NK-92 treated with Interleukin-12 subunit alpha and Interleukin-12 subunit beta, amount 100 ng/mL, for 24 hours (cell line): ENCODE measurements around the gene TTLL10.

Experiments used
- DNase-seq: peaks from one replicate; lab custom pipeline; 2025; lab: John Stamatoyannopoulos, UW

TTLL10 gene

DNA sequence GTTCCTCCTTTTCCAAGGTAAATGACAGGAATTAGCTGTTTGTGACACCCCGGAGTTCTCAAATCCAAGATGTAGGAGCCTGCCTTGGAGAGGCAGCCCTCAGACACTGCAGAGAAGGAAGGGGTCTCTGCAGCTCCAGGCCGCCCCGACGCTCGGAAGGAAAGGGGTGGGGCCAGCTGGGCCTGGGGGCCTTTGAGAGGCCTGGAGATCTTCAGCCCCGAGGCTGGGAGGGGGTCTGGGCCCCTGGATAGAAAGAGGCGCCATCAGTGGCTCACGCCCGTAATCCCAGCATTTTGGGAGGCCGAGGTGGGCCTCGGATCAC, 33.9 kb downstream of the TTLL10 start:
- no peak for DNase-seq

DNA sequence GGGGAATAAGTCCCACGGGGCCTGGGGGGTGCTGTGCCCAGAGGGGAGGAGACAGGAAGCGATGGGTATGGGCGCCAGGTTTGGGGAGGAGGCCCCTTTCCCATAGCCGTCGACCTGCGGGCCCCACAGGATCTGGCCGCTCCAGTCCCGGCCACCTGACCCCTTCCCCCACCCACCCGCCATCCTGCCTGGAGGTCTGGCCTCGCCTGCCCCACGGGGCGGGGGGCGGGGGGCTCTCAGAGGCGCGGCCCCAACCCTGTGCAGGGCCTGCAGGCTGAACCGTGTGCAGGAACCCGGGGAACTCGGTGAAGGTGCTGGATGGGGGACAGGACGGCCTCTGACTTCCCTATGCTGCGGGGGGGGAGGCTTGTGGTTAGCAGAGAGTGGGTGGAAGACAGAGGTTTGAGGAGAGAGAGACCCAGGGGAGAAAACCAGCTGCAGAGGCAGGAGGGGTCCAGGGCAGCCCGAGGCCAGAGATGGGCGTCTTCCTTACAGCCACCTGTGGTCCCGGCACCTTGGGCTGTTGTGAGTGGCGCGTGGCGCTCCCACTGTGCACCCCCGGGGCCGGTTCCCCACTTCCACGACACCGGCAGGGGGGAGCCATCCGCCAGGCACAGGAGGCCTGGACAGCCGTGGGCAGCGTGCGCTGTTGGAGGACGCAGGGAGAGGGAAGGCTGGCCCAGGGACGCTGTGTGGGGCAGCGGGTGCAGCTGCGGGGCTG, 35.2 kb downstream of the TTLL10 start:
- DNase-seq: no peak

DNA sequence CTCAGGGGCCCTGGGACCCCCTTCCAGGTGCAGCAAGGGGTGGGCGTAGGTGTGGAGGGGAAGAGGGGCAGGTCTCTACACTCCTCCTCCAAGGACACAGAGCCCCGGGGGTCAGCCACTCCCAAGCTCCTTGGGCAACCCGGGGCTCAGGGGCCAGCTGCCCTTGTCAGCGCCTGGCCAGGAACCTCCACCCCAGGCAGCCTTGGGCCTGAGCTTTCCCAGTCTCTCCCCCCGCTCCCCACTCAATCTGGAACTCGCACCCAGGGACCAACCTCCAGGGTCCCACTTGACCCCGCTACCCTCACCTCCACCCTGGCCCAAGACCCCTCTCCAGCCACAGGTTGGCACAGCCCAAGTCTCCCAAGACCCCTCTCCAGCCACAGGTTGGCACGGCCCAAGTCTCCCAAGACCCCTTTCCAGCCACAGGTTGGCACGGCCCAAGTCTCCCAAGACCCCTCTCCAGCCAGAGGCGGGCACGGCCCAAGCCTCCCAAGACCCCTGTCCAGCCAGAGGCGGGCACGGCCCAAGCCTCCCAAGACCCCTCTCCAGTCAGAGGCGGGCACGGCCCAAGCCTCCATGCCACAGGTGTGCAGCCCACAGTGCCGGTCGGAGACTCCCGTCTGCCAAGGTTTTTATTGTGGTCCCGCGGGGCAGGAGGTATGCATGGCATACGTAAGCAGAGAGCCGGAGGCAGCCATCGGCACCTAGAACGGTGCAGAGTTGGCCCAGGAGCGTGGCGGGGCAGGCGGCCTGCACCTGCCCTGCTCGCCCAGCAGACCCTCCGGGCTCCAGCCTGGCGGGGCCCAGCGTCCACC, 37.3 kb downstream of the TTLL10 start:
- no peak for DNase-seq

DNA sequence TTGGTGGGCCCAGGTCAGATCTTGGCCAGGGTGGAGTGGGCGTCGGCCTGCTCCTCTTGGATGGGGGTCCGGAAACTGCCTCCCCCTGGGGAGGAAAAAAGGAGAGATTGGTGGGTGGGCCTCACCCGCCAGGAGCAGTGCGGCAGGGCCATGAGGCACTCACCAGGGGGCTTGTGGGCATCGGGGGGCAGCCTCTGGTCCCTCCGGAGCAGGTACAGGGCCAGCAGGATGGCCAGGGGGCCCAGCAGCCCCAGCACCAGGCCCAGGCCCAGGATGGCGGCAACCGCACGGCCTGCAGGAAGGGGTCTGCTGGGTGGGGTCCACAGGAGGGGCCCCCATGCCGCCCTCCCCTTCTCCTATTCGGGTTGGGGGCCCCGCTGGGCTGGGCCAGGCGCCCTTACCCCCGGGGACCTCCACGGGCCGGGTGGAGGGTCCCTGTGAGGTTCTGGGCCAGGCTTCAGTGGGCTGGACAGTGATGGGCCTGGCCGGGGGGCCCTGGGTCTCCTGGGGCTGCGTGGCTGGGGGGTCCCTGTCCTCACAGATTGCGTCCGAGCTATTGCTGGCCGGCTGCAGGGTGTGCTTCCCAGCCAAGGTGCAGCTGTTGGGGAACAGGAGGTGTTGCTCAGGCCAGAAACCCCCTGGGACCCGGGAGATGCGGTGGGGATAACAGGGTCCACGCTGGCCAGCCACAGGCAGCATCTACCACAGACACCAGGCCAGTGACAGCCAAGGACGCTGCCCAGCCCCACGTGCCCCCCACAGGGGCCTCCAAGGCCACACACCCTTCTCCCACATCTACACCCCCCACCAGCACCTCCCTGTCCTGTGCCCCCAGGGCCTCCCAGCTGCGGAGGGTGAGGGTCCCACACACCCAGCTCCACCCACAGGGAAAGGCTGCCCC, 38.1 kb downstream of the TTLL10 start:
- no peak for DNase-seq

DNA sequence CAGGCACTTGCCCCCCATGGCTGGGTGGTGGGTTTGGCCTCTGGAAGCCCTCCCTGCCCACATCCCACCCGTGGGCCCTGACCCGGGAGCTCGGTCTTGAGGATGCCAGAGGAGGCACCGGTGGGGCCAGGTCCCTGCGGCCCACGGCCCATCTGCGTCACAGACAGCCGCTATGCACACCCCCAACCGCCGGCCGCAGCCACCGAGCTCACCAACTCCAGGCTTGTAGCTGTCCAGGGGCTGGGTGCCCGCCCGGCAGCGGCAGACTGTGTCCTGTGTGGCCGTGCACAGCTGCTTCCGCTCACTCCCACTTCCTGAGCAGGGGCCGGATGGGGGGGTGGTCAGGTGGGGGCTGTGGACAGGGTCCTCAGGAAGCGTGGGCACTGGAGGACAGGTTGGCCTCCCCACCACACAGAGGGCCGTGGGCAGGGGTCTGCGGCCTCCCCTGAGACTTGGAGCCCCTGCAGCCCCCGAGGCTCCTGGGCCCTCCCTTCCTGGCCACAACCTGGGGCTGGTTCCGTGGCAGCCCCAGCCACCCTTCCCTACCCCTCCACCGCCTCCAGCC, 39.2 kb downstream of the TTLL10 start:
- peak; percentile 56 for DNase-seq

DNA sequence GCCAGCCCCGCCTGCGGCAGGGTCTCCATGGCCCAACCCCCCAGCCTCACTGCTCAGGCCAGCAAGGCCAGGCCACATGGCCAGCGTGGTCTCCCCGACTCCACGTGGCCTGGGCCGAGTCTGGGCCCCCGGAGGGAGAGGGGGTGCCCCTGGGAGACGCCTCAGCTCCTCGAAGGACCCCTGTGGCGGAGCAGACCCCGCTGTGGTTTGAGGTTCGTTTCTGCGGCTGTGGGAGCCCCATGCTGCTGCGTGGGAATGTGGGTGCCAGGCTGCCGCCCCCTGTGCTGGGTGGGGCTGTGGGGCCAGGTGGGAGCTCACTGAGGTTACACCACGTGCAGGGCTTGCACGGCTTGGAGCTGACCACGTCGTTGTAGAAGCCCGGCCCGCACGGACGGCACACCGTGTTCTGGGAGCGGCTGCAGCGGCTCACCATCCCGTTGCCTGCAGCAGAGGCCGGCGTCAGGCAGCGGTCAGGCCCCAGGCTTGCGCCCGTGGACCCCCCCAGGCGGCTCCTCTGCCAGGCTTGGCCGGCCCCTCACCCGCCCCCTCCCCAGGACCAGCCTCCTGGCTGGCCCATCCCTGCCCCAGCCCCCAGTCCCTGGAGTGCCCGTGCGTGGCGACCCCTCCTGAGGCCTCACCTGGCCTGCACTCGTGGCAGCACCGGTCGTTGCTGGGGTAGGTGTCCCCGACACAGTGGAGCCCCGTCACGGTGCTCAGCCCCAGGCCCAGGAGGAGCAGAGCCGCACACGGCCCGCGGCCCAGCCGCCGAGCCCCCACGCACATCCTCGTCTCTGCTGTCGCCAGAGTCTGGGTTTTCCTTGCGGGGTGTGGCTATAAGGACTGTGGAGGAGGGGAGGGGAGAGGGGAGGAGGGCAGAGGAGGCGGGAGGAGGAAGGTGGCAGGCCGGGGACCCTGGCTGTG, 39.9 kb downstream of the TTLL10 start, which contains the start of gene TNFRSF4:
Gene TNFRSF4, minus strand, starts transcription at position 809 of the 921 bp plus-strand sequence. Its CDS starts 26 bp downstream, at position 783.
- no peak for DNase-seq

DNA sequence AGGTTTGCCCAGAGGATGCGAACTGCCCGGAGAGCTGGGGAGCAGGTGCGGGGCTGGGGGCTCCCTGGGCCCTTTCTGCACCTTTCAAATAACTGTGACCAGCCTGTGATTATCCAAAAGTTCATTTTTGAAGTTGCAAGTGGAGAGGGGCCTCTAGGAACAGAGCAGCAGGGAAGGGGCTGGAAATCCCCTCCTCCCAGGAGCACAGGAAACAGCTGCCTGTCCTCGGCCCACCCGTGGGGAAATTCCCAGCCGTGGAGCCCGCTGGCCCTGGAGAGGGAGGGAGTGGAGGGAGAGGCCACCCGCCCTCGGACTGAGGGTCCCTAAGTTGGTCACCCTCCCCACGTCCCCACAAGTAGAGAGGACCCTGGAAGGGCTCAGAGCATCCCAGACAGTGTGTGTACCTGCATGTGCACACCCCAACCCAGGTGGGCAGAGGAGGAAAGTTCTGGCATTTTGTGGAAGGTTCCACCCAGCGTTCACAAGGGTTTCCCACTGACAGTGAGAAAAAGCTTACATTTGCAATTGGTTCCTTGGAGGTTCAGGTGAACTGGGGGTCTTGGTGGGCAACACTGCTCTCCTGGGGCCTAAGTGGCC, 41.5 kb downstream of the TTLL10 start:
- no peak for DNase-seq

DNA sequence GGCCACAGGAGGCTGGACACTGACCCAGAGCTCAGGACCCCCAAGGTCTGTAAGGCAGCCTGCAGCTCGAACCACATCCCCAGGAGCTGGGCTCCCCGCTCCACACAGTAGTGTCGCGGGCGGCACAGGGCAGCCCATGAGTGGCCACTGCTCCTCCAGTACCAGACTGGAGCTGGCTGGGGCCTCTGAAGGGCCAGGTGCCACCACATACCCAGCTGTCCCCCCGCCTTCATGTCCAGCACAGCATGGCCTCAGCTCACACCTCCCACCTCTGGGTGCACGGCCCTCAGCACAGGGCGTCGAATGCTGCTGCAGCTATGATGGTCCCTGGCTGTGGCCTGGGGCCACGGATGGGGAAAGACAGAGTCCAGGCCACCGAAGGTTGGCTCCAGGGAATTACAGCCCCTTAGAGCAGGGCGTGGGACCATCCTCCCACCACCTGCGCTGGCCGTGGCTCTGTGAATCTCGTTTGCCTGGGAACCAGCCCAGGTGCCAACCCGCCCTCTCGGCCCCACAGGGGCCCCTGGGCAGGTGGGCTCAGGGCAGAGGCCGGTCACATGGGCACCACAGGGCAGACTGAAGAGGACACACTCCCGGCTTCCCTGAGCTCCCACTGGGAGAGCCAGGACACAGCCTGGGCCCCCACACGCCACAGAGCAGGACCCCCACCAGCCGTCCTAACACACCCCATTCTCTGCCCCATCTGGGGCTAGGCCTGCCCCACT, 42.4 kb downstream of the TTLL10 start:
- DNase-seq: no peak

DNA sequence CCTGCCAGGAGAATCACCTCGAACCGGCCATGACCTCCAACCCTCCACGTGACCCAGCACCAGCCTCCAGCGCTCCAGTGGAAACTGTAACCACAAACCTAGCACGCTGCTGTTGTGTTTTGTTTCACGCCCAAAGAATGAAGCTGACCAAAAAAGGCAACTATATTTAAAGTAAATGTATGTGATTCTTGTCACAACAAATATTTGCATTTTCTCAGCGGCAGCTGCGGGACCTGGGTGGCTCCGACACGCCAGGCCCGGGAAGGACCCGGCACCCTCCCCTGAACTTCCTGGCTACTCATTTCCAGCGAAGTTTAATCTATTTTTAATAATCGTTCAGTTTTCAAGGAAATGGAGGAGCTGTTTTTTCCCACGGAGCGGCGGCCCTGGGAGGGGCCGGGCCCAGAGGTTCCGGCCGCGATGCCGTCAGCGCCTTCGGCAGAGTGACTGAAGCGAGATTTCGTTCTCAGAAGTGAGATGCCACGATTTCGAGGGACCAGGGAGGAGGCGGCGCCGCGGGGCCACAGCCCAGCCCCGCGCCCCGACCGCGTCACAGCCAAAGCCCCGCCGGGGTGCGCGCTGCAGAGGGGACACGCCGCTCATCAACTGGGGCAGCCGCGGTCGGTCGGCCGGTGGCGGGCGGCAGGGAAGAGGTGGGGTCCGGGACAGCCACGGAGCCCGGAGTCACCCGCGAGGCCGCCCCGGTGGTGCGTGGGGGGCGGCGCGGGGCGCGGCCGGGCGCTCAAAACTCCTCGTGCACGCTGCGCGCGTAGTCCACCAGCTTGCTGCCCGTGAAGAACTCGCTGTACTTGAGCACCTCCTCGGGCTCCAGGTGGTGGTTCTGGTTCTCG, 43.3 kb downstream of the TTLL10 start:
- DNase-seq: no peak

DNA sequence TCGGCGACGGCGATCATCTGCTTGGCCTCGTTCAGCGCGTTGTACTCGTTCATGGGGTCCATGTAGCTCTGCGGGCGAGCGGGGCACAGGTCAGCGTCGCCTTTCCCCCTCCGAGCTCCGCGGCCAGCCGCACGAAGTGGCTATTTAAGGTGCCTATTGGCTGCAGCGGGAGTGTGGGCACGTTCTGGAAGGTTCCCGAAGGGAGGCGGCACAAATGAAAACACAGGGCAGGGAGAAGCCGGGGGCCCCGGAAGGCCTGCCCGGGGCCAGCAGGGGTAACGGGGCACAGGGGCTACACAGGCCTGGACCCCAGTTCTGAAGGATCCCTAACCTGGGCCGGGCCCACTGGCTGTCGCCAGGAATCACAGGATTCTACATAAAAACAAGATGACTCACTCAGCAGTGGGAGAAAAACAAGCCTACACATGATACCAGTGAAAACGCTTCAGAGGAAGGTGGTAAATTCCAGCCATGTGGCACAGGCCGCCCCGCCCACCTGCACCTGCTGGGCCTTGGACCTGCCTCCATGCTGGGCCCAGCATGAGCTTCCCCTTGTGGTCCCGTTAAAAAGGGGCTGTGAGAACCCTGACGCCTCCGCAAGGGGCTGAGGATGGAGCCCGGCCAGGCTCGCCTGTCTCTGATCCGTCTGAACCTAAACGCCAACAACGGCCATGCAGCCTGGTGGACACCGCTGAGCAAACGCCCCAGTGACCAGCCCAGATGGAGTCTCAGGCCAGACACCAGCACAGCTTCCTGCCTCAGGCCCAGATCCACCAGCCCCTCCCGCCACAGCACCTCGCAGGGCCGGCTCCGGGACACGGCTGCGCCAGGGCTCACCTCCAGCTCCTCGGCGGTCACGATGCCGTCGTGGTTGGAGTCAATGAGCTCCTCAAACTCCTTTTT, 44.2 kb downstream of the TTLL10 start:
- DNase-seq: no peak

DNA sequence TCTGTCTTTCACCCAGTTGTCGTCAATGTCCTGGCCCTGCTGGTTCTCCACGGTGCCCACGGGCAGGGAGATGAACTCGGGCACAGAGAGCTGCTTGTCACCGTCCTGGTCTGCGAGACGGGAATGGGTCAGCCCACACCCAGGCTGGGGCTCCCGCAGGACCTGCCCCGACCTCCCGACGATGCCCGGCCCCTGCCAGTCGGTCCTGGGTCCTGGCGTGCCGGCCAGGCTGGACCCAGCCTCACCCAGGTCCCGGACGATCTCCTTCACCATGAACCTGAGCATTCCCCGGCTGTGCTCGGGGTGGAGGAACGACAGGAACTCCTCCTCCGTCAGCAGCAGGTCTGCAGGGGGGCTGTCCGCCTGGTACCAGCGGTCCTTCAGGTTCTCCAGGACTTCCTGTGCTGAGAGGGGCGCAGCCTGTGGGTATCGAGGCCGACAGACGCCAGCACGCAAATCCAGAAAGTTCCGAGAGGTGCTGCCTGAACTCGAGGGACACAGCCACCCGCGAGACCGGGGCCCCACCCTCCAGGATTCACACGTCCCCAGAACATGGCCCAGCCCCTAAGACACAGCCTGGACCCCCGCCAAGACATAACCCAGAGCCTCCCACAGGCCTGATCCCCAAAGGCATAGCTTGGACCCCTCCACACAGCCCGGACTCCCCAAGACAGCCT, 45.0 kb downstream of the TTLL10 start:
- DNase-seq: no peak

DNA sequence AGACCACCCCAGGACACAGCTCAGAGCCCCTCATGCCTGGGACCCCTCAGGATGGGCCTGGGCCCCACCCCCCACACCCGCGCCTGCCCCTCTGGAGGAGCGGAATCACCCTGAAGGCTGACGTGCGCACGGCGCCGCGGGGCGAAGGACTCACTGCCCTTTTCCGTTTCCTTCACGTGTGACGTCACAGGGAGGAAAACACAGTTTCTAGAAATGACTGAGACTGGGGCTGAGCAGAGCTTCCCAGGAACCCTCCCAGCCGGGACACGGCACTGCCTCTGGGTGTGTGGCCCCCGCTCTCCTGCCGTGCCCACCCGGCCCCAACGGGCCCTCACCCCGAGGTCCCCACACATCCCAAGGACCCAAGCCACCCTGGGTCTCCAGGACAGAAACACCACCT, 45.7 kb downstream of the TTLL10 start:
- DNase-seq: no peak

DNA sequence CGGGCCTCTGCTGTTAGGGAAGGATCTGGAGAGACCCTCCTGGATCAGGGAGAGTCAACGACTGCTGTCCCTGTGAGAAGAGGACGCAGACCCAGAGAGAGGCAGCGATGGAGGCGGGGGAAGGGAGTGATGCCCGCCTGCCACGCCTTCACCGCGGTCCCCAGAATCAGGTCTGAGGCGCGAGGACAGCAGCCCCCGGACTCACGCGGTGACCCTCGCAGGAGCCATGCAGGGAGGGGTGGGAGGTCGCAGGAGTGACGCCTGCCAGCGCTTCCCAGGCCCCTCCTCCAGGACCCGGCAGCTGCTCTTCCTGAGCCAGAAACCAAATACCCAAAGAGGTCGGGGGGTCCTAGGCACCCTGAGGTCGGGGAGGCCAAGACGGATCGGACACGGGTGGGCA, 46.5 kb downstream of the TTLL10 start:
- DNase-seq: no peak

DNA sequence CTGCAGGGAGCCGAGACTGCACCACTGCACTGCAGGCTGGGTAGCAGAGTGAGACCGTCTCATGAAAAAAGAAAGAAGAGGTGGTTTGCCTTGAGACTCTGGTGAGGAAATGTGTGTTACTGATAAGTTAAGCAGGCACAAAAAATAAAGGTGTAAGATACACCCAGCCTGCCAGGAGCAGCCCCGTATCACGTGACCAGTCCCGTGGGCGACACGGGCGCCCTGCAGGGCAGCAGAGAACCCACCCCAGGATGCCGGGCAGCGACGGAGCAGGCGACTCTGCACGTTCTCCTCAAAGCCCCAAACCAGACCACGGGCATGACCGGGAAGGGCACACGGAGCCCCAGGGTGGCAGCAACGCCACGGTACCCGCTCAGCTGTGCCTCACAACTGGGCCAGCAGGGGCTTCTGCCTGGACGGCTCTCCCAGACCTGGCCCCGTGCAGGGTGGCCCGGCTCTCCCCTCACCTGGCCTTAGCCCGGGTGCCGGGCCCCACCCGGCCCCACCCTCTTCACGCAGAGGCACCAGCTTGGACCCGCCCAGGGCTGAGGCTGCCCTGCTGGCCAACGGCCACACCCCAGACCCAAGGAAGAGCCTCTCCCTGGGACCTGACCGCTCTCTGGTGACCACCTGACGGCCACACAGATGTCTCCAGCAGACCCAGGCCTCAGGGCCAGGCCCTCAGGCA, 48.4 kb downstream of the TTLL10 start:
- no peak for DNase-seq

DNA sequence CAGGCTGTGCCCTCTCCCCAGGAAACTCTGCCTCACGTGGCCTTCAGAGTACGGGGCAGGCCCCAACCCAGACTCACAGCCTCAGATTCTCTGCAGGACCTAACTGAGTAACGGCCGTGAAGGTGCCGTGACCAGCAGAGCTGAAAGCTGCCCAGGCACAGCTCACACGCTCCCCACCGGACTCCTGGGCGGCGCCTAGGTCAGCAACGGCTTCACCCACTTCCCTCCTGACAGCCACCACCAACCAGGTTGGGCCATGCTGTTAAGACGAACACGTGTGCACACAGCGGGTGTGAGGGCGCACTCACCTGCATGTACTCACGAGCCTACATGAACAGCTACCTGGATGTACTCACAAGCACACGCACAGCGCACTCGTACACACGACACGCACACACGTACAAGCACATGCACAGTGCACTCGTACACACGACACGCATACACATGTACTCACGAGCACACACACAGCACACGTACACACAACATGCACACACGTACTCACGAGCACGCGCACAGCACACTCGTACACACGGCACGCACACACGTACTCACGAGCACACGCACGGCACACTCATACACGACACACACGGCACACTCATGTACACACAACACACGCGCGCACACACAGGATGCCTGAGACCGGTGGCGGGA, 49.0 kb downstream of the TTLL10 start:
- DNase-seq: no peak

DNA sequence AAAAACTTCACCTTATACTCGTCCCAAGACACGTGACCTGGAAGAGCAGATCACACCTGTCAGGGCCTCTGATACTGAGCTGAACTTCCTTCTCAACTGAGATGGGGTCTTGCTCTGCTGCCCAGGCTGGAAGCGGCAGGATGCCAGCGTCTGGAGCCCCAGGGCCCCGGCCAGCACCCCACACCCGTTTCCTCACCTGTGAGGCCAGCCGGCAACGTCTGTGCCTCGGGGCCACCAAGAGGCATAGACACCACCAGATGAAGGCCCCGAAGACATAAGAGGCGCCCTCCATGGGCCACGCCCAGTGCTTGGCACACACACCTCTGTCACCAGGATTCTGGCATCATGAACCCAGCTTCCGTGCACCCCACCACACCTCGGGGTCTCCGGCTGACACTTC, 49.6 kb downstream of the TTLL10 start:
- DNase-seq: no peak
